Hippocampal formation (tissue), 2 donors: ENCODE measurements around the gene NTN3.
A peak's percentile ranks its signal among the peaks of the same experiment; 100 is the strongest.

Experiments
- DNase-seq, 2 donors: peaks; one replicate each; lab custom pipeline; 2025; lab: John Stamatoyannopoulos, UW

The NTN3 gene

DNA sequence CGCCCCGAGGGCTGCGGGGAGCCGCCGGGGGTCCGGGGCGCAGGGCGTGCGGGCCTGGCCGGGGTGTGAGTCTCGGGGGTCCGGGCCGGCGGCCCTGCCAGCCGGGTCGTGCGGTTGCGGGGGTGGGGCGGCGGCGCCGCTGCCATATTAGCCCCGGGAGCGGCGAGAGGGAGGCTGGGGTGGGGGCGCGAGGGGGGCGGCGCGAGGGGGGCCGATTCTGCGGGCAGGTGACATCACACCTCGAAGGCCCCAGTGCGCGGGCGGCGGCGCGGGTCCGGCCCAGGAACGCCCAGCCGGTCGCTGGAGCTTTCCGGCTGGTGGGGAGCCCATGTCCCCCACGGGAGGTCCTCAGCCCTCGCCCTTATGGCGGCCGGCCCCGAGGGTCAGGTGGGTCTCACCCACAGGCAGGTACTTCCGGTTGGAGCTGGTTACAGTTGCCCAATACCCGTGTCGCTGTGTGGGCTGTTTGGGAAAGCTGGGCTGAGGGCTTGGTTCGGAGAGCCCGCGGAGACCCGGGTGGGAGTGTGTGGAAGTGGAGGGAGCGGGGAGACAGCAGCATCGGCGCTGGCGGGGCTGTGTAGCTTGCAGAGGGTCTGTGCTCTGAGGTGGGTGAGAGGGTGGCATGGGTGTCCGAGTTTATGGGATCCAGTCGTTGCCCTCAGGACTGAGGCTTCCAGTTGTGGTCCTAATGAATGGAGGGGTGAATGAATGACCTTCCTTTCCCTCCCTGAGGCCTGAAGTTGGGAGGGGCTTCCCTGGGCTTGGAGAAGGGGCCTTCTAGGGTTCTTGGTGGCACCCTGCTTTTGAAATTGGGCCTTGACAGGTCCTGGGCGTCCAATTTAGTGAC is 43.5 kb downstream of the NTN3 start:
- no peak for DNase-seq

DNA sequence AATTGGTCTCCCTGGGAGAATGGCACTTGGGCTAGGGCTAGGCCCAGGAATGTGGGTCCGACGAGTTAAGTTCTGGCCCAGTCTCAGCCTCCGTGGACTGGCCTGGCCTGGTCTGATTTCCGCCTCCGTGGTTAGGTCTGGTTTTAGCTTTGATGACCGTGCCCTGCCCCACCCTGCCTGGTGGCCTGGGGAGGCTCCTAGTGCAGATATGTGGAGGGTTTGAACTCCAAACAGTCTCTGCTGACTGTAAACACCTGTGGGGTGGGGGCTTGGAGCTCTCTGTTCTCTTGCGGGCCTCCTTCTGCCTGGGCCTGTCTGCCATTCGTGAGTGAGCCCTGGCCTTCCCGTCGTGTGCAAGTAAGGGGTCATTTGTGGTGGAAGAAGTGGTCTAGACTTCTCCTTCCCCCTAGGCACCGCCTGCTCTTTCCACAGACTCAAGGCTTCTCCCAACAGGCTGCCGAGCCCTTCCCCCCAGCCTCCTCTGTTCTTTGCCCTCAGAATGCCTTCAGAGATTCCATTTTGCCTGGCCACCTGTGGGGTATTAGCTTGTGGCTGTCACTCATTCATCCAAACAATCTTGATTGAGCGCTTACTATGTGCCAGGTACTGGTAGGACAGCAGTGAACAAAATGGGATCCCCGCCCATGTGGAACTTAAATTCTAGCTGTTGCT is 44.2 kb downstream of the NTN3 start:
- no peak for DNase-seq

DNA sequence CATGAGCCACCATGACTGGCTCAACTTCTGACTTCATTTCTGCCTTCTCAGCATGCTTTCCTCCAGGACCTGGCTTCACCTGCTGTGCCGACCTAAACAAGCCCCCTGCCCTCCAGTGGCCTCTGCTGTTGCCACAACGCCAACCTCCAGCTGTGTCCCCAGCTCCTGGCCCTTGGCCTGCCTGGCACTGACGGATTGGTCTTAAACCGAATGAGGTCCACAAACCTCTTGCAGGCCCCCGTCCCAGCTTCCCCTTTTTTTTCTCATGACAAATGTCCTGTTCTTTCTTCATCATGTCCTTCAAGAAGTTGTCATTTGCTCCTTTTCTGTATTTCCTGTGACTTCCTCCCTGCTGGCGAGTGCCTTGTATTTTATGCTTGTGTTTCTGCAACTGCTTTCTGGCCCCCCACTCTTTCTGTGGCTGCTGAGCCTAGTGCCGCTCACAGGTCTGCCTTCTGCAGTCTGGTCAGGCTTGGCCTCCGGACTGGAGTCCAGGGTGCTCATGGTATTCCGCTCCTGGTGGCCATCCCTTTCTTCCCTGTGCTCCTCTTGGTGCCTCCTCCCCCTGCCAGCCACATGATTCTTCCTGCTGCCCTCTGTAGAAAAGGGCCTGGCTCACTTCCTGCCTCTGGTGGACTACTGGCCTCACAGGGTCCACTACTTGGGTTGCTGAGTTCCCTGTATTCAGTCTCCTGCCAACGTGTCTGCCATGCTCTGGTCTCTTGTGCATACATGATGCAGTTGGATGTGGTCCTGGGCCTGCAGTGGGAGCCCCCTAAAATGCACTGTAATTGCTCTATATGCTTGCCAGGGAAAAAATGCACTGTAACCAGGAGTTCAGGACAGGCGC is 45.5 kb downstream of the NTN3 start:
- DNase-seq: peak in 1 of 2 donors; percentile 42

DNA sequence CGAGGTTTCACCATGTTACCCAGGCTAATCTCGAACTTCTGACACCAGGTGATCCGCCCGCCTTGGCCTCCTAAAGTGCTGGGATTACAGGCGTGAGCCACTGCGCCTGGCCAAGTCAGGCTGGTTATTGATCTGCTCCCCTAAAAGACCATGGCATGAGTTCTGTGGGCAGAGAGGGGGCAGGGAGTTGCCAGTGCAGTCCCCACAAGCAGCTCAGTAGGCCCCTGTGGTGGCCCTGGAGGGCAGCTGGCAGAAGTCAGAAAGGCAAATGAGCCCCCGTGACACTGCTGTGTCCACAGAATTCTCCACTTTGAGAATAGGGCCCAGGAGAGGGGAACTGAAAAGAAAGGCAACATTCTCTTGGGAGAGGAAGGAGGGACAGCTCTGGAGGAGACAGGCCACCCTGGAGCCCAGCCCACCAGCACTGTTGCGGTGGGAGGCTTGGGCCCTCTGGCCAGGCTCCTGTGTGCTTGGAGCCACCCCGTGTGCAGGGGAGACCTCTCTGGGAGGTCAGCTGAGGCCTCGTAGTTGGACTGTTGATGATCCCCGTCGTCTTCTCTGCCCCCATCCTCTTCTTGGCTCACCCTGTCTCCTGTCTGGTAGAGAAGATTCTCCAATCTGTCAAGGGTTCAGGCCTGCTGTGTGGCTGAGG is 47.0 kb downstream of the NTN3 start:
- no peak for DNase-seq

DNA sequence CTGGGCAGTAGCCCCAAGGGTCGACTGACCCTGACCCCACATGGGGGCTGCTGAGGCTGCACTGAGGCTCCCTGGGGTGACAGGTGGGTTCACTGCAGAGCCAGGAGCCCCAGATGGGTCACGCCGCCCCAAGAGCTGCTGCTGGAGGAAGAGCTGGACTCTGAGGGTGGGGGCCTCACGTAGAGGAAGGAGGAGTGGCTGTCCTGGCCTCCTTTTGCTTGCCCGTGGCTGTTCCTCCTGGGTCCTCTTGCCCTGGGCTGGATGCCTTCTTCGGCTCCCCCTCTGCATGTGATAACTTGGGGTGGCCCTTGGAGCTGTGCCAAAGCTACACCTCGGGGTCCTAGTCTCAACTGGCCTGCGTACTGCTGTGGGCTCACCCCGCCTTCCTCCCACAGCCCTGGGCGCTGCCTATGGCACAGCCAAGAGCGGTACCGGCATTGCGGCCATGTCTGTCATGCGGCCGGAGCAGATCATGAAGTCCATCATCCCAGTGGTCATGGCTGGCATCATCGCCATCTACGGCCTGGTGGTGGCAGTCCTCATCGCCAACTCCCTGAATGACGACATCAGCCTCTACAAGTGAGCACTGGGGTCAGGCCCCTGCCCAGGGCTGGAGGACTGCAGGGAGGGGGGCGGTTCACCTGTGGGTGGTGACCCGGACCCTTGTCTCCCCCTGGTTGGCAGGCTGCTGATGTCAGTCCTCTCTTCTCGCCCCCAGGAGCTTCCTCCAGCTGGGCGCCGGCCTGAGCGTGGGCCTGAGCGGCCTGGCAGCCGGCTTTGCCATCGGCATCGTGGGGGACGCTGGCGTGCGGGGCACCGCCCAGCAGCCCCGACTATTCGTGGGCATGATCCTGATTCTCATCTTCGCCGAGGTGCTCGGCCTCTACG is 48.0 kb downstream of the NTN3 start:
- no peak for DNase-seq

DNA sequence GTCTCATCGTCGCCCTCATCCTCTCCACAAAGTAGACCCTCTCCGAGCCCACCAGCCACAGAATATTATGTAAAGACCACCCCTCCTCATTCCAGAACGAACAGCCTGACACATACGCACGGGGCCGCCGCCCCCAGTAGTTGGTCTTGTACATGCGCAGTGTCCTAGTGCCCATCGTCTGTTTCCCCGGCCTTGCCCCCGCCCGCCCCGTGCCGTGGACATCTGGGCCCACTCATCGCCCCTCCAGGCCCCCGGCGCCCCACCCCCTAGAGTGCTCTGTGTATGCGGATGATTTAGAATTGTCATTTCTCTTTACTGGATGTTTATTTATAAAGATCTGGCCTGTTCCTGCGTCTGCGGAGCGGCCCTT is 48.6 kb downstream of the NTN3 start:
- no peak for DNase-seq

DNA sequence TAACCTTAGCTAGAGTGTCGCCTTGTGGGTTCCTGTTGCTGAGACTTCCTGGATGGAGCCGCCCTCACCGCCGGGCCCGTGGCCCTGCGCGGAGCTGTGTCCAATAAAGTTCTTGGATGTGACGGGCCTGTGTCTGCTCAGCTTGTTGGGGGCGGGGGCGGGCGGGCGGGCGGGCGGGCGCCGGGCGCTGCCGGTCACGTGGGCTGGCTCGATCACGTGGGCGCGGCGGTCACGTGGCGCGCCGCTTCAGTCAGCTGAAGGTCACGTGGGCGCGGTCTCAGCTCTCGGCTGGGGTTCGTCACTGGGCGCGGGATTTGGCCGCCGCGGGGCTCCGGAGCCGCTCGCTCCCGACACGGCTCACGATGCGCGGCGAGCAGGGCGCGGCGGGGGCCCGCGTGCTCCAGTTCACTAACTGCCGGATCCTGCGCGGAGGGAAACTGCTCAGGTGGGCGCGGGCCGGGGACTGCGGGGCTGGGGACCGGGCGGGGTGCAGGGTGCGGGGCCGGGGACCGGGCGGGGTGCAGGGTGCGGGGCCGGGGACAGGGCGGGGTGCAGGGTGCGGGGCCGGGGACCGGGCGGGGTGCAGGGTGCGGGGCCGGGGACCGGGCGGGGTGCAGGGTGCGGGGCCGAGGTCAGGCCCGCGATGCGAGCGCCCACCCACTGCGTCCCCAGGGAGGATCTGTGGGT is 49.1 kb downstream of the NTN3 start, which contains the start of gene AMDHD2:
AMDHD2 (plus strand) TSS at position 275 of the 687 bp plus-strand sequence; CDS start at position 363, 88 bp downstream.
- peak; percentile 78 for DNase-seq

DNA sequence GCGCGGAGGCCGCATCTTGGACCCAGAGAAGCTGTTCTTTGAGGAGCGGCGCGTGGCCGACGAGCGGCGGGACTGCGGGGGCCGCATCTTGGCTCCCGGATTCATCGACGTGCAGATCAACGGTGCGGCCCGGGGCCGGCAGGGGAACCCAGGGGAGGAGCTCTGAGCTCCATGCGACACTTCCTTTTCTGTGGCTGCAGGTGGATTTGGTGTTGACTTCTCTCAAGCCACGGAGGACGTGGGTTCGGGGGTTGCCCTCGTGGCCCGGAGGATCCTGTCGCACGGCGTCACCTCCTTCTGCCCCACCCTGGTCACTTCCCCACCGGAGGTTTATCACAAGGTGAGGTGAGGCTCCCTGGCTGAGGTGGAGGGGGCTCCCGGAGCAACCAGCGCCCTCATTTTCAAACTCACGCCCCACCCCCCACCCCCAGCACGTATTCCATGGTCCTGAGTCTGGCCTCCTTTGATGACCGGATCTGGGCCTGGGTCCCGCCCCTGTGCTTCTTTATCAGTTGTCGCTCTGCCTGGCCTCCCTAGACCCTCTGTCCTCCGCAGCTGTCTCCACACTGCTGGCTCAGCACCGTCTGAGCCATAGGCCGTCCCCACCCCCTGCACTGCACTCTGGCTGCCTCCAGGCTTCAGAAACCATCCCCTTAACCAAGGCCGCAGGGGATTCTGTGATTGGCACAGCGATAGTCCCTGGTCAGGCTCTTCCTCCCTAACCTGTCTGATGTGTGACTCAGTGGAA is 49.9 kb downstream of the NTN3 start:
- no peak for DNase-seq
